K562 (cell line): ENCODE data around the gene LYPLA2. TPM values are rescaled to one million over a fixed set of nuclear protein-coding genes. Genes with fewer than 3 reads are reported as not detected.

Experiments used
- FOXJ2 ChIP-seq: fragments of 200-800 bp; sonication (Bioruptor generic); IDR thresholded peaks from 2 replicates; pipeline ENCODE4 v1.6.1; 2016; ENCODE audit warnings: missing genetic modification characterization, missing compliant biosample characterization
- FUS ChIP-seq: fragments of 200-400 bp; formaldehyde crosslinking; optimal IDR thresholded peaks from 2 replicates; pipeline ENCODE3; 2017; ENCODE audit warnings: low read depth, low read length
- JUN ChIP-seq, 2 experiments: sonication (generic) in 1 of 2; formaldehyde crosslinking in 1 of 2; IDR thresholded peaks; 2 replicates each; pipeline versions ENCODE4 v1.6.1 to v1.8.0; 2012 to 2022; ENCODE audit warnings: borderline replicate concordance in 2 of 2, mild to moderate bottlenecking in 2 of 2, improper control_type of control experiment in 1 of 2, low read depth in 1 of 2, low read length in 1 of 2, missing genetic modification reagents in 1 of 2
- JUNB ChIP-seq: fragments of 450-650 bp; formaldehyde crosslinking; conservative IDR thresholded peaks from 2 replicates; pipeline ENCODE4 v1.4.0; 2020; ENCODE audit warnings: mild to moderate bottlenecking
- NR4A1 ChIP-seq, 2 experiments: fragments of 250-450 bp in 1 of 2; fragments of 450-650 bp in 1 of 2; sonication (Bioruptor Pico) in 1 of 2; IDR thresholded peaks; 2 replicates each; pipeline versions ENCODE4 v1.4.0 to v1.6.1; 2016 to 2020; ENCODE audit warnings: mild to moderate bottlenecking in 2 of 2, missing compliant biosample characterization in 1 of 2, missing genetic modification characterization in 1 of 2, moderate library complexity in 1 of 2
- PURB ChIP-seq: sonication (generic); formaldehyde crosslinking; IDR thresholded peaks from 2 replicates; pipeline ENCODE4 v1.9.0; 2021; ENCODE audit warnings: low read depth, mild to moderate bottlenecking, missing genetic modification reagents
- STAG1 ChIP-seq: sonication (generic); formaldehyde crosslinking; IDR thresholded peaks from 2 replicates; pipeline ENCODE4 v1.5.0; 2020; ENCODE audit warnings: missing genetic modification reagents, borderline replicate concordance
- ZFX ChIP-seq: sonication (generic); formaldehyde crosslinking; IDR thresholded peaks from 2 replicates; pipeline ENCODE4 v1.8.0; 2022; ENCODE audit warnings: mild to moderate bottlenecking, missing genetic modification reagents, moderate library complexity
- ZNF146 ChIP-seq: IDR thresholded peaks from one replicate; pipeline ENCODE4 v1.6.1; 2018; ENCODE audit warnings: missing compliant biosample characterization; ENCODE audit not compliant: unreplicated experiment
- ZNF551 ChIP-seq: fragments of 250-450 bp; sonication (Bioruptor Pico); IDR thresholded peaks from 2 replicates; pipeline ENCODE4 v1.5.0; 2021; ENCODE audit warnings: mild to moderate bottlenecking, moderate library complexity
- ZNF589 ChIP-seq: fragments of 200-800 bp; sonication (Bioruptor generic); IDR thresholded peaks from 2 replicates; pipeline ENCODE4 v1.6.1; 2016; ENCODE audit warnings: low read depth, missing genetic modification characterization, missing compliant biosample characterization
- polyA plus RNA-seq, 8 experiments: library from polyadenylated mRNA; depleted of rRNA in 4 of 8; stranded (reverse) in 5 of 8; unstranded in 3 of 8; fragments of >200 nt; fragmentation: Nextera tagmentation in 2 of 8; fragmentation: Illumina TruSeq in 1 of 8; extraction: Ambion mirVana in 2 of 8; extraction: Trizol in 1 of 8; gene quantifications; 2 replicates each; pipeline versions ENCODE4 v1.2.1 to v1.2.3, GENCODE V29; 2011 to 2014; ENCODE audit warnings: inconsistent platforms in 1 of 8, missing spikeins in 1 of 8
- total RNA-seq, 7 experiments: library from RNA; depleted of rRNA in 6 of 7; stranded (reverse); fragments of >200 nt in 6 of 7; fragmentation: Illumina TruSeq in 2 of 7; extraction: Trizol in 2 of 7; gene quantifications; 2 replicates each; pipeline versions ENCODE4 v1.2.1 to v1.2.3, GENCODE V29; 2011 to 2021; ENCODE audit warnings: low replicate concordance in 1 of 7
- TF ChIP-seq, protein P1 (sequence below): sonication (generic); formaldehyde crosslinking; IDR thresholded peaks from 2 replicates; pipeline ENCODE4 v1.8.1; 2023; ENCODE audit warnings: mild to moderate bottlenecking, missing genetic modification reagents

LYPLA2 gene
- total and polyA plus RNA-seq, 9 of the 15 experiments (the other 6 are each of a cell fraction or from before 2014, with no cell fraction given) = 3.9 to 128 (median 60.1) TPM

DNA sequence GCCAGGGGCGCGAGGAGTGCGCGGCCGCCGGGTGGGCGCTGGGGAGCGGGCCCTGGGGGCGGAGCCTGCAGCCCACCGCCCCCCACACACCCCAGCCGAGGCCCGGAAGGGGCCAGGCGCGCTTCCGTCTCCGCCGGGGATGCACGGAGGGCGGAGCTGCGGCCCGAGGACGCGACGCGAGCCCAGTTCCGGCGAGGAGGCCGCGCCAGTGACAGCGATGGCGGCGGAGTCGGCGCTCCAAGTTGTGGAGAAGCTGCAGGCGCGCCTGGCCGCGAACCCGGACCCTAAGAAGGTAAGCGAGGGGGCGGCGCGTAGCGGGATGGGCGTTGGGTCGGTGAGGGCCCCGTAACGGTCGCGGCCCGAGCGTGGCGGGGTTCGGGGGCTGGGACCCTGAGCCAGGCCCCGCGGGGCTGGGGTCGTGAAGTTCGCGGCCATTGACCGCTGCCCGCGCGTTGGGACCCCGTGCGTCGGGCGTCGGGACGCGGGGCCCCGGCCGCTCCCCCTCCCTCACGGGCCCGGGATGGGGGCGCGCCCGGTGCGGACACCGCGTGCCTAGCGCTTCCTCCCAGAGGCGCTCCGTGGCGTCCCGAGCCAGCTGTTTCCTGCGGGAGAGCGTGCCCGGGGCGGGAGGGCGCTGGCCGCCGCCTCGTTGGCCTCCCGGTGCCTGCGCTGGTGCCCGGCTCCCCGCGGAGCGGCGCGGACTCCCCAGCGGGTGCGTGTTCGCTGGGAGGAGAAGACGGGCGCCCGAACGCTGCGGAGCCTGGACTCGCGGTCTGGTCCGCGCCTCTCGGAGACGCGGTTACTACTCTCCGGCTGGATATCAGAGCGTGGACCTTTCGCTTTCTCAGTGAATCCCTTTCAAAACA is 47.4 kb upstream of the LYPLA2 start, which contains the start of gene ELOA (continued):
- TF ChIP-seq ZNF146 (CRISPR knock-in tag) (no peak), ZNF589 (CRISPR knock-in tag) (0 out of 2 replicates have a peak, but pooled peaks have one; percentile 1), ZNF551 (CRISPR knock-in tag) (no peak), FOXJ2 (tag) (no peak), ZFX (CRISPR knock-in tag) (peak; percentile 85), JUNB (CRISPR knock-in tag) (no peak), JUN (IDR thresholded peaks at IDR 0.05; ENCODE audit: borderline replicate concordance, low read depth, low read length) (peak; percentile 12; the same call in 1 of the 2 replicates), JUN (CRISPR knock-in tag; IDR thresholded peaks at IDR 0.05; ENCODE audit: borderline replicate concordance) (peak; percentile 91), STAG1 (CRISPR knock-in tag) (peak; percentile 31; the same call in 1 of the 2 replicates), PURB (CRISPR knock-in tag) (no peak), NR4A1 (CRISPR knock-in tag; IDR thresholded peaks at IDR 0.05) (no peak), NR4A1 (tag; IDR thresholded peaks at IDR 0.05) (no peak), FUS (peak; percentile 49)
- TF ChIP-seq, protein P1, sequence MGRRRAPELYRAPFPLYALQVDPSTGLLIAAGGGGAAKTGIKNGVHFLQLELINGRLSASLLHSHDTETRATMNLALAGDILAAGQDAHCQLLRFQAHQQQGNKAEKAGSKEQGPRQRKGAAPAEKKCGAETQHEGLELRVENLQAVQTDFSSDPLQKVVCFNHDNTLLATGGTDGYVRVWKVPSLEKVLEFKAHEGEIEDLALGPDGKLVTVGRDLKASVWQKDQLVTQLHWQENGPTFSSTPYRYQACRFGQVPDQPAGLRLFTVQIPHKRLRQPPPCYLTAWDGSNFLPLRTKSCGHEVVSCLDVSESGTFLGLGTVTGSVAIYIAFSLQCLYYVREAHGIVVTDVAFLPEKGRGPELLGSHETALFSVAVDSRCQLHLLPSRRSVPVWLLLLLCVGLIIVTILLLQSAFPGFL (CRISPR knock-in tag) = no peak
